T-helper 2 cell treated with Interferon-gamma antibody and Interleukin-4, amounts not matched to agents 5 μg/mL and 100 μg/mL, for 36 hours (primary cell): ENCODE measurements around the gene TCFL5.

Source experiments
- DNase-seq: peaks from one replicate; pipeline ENCODE4 v3.0.0; 2021; ENCODE audit warnings: low spot score
- H3K27ac Mint-ChIP-seq: one replicate; pipeline ENCODE4 v1.8.0; 2021; ENCODE audit warnings: mild to moderate bottlenecking, mixed read lengths
- H3K27me3 Mint-ChIP-seq: one replicate; pipeline ENCODE4 v1.8.0; 2021; ENCODE audit warnings: low read depth, mixed read lengths
- H3K36me3 Mint-ChIP-seq: one replicate; pipeline ENCODE4 v1.8.0; 2021; ENCODE audit warnings: low read depth, mixed read lengths
- H3K4me1 Mint-ChIP-seq: one replicate; pipeline ENCODE4 v1.8.0; 2021; ENCODE audit warnings: low read depth, mixed read lengths
- H3K4me3 Mint-ChIP-seq: one replicate; pipeline ENCODE4 v1.8.0; 2022; ENCODE audit warnings: mild to moderate bottlenecking, moderate library complexity, mixed read lengths
- H3K9me3 Mint-ChIP-seq: one replicate; pipeline ENCODE4 v1.8.0; 2021; ENCODE audit warnings: mixed read lengths

The TCFL5 gene

GRCh38 chr20:62889411-62889810 lies 27.8 kb upstream of the TCFL5 start:
- H3K4me3 Mint-ChIP-seq, result no peak overlapping the region
- no peaks in the 10 kb centered on the region for H3K9me3 Mint-ChIP-seq
- DNase-seq, result no peak
- peaks cover 63% of the 10 kb centered on the region for H3K36me3 Mint-ChIP-seq
- peaks cover 23% of the 10 kb centered on the region for H3K4me1 Mint-ChIP-seq
- H3K27ac Mint-ChIP-seq, result no peak overlapping the region
- no peaks in the 10 kb centered on the region for H3K27me3 Mint-ChIP-seq

- no peak for DNase-seq
- no peak overlapping the region for H3K27ac Mint-ChIP-seq
Observed at GRCh38 chr20:62888910-62889309, 27.3 kb upstream of the TCFL5 start.

GRCh38 chr20:62888406-62888805 lies 26.8 kb upstream of the TCFL5 start:
- H3K4me3 Mint-ChIP-seq, result no peak overlapping the region
- peaks cover 53% of the 10 kb centered on the region for H3K36me3 Mint-ChIP-seq
- H3K27ac Mint-ChIP-seq, result no peak overlapping the region
- no peaks in the 10 kb centered on the region for H3K27me3 Mint-ChIP-seq
- no peak for DNase-seq
- no peaks in the 10 kb centered on the region for H3K9me3 Mint-ChIP-seq
- H3K4me1 Mint-ChIP-seq, result peaks cover 23% of the 10 kb centered on the region

More at GRCh38 chr20:62888910-62889309, 27.3 kb upstream of the TCFL5 start:
- no peaks in the 10 kb centered on the region for H3K27me3 Mint-ChIP-seq
- H3K36me3 Mint-ChIP-seq, result peaks cover 58% of the 10 kb centered on the region
- no peak overlapping the region for H3K4me3 Mint-ChIP-seq
- H3K9me3 Mint-ChIP-seq, result no peaks in the 10 kb centered on the region
- H3K4me1 Mint-ChIP-seq, result peaks cover 23% of the 10 kb centered on the region

- H3K27ac Mint-ChIP-seq, result peak overlapping the region; percentile 45
- no peaks in the 10 kb centered on the region for H3K9me3 Mint-ChIP-seq
- H3K36me3 Mint-ChIP-seq, result peaks cover 48% of the 10 kb centered on the region
- H3K27me3 Mint-ChIP-seq, result no peaks in the 10 kb centered on the region
- peaks cover 23% of the 10 kb centered on the region for H3K4me1 Mint-ChIP-seq
- no peak for DNase-seq
- no peak overlapping the region for H3K4me3 Mint-ChIP-seq
Observed at GRCh38 chr20:62887860-62888239, 26.2 kb upstream of the TCFL5 start.

GRCh38 chr20:62887152-62887859 lies 25.7 kb upstream of the TCFL5 start:
- peaks cover 43% of the 10 kb centered on the region for H3K36me3 Mint-ChIP-seq
- no peak for DNase-seq
- H3K27ac Mint-ChIP-seq, result peak overlapping the region; percentile 45
- H3K4me1 Mint-ChIP-seq, result peaks cover 19% of the 10 kb centered on the region
- no peak overlapping the region for H3K4me3 Mint-ChIP-seq
- no peaks in the 10 kb centered on the region for H3K9me3 Mint-ChIP-seq
- H3K27me3 Mint-ChIP-seq, result no peaks in the 10 kb centered on the region

- no peaks in the 10 kb centered on the region for H3K9me3 Mint-ChIP-seq
- no peaks in the 10 kb centered on the region for H3K27me3 Mint-ChIP-seq
- no peak for DNase-seq
- no peak overlapping the region for H3K27ac Mint-ChIP-seq
- H3K4me3 Mint-ChIP-seq, result no peak overlapping the region
- H3K36me3 Mint-ChIP-seq, result peaks cover 42% of the 10 kb centered on the region
- H3K4me1 Mint-ChIP-seq, result peaks cover 16% of the 10 kb centered on the region
Observed at GRCh38 chr20:62886709-62887058, 25.1 kb upstream of the TCFL5 start.

- H3K36me3 Mint-ChIP-seq, result peaks cover 41% of the 10 kb centered on the region
- H3K27me3 Mint-ChIP-seq, result no peaks in the 10 kb centered on the region
- no peak overlapping the region for H3K27ac Mint-ChIP-seq
Observed at GRCh38 chr20:62885896-62886708, 24.5 kb upstream of the TCFL5 start.

GRCh38 chr20:62885046-62885895 lies 23.6 kb upstream of the TCFL5 start:
- Mint-ChIP-seq H3K36me3 (peaks cover 32% of the 10 kb centered on the region), H3K27ac (no peak overlapping the region), H3K27me3 (no peaks in the 10 kb centered on the region), H3K4me3 (no peak overlapping the region), H3K4me1 (peaks cover 5% of the 10 kb centered on the region), H3K9me3 (no peaks in the 10 kb centered on the region)
- no peak for DNase-seq

More at GRCh38 chr20:62885896-62886708, 24.5 kb upstream of the TCFL5 start:
- Mint-ChIP-seq H3K4me1 (peaks cover 10% of the 10 kb centered on the region), H3K4me3 (no peak overlapping the region), H3K9me3 (no peaks in the 10 kb centered on the region)
- DNase-seq, result no peak

GRCh38 chr20:62884556-62884955 lies 22.9 kb upstream of the TCFL5 start:
- Mint-ChIP-seq H3K9me3 (no peaks in the 10 kb centered on the region), H3K27me3 (no peaks in the 10 kb centered on the region), H3K36me3 (peaks cover 28% of the 10 kb centered on the region), H3K27ac (no peak overlapping the region), H3K4me1 (peaks cover 5% of the 10 kb centered on the region), H3K4me3 (no peak overlapping the region)
- no peak for DNase-seq

GRCh38 chr20:62882426-62882825 lies 20.8 kb upstream of the TCFL5 start:
- Mint-ChIP-seq H3K36me3 (peaks cover 22% of the 10 kb centered on the region), H3K4me1 (peaks cover 5% of the 10 kb centered on the region), H3K27ac (no peak overlapping the region)

GRCh38 chr20:62881662-62882395 lies 20.2 kb upstream of the TCFL5 start:
- no peak overlapping the region for H3K4me3 Mint-ChIP-seq
- H3K27ac Mint-ChIP-seq, result no peak overlapping the region
- peaks cover 3% of the 10 kb centered on the region for H3K4me1 Mint-ChIP-seq
- H3K36me3 Mint-ChIP-seq, result peaks cover 16% of the 10 kb centered on the region
- no peak for DNase-seq
- H3K9me3 Mint-ChIP-seq, result no peaks in the 10 kb centered on the region
- no peaks in the 10 kb centered on the region for H3K27me3 Mint-ChIP-seq

More at GRCh38 chr20:62882426-62882825, 20.8 kb upstream of the TCFL5 start:
- Mint-ChIP-seq H3K9me3 (no peaks in the 10 kb centered on the region), H3K4me3 (no peak overlapping the region), H3K27me3 (no peaks in the 10 kb centered on the region)
- no peak for DNase-seq

- no peaks in the 10 kb centered on the region for H3K4me1 Mint-ChIP-seq
- no peaks in the 10 kb centered on the region for H3K9me3 Mint-ChIP-seq
- H3K27ac Mint-ChIP-seq, result no peak overlapping the region
- no peaks in the 10 kb centered on the region for H3K27me3 Mint-ChIP-seq
- H3K4me3 Mint-ChIP-seq, result no peak overlapping the region
- H3K36me3 Mint-ChIP-seq, result peaks cover 10% of the 10 kb centered on the region
- DNase-seq, result no peak
Observed at GRCh38 chr20:62880935-62881661, 19.5 kb upstream of the TCFL5 start.
